ENCODE measurements around the gene LPA.

Gene LPA

DNA sequence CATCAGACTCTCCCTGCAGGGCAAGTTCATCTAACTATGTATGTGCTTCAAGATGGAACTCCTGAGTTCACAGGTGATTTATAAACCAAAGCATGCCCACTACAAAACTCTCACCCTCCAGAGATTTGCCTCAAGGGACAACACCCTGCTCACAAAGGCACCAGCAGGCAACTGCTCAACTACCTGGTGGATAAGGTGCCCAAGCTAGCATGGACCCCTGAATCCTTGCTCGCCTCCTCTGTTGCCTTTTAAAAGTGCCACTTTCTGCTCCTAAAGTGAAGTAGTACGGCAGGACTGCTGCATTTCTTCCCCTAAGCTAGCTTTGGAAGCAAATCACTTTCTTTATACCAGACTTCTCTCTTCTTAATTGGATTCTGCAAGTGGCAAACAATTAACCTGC, 1.2 kb downstream of the LPA start:
- ATAC-seq: no peak

DNA sequence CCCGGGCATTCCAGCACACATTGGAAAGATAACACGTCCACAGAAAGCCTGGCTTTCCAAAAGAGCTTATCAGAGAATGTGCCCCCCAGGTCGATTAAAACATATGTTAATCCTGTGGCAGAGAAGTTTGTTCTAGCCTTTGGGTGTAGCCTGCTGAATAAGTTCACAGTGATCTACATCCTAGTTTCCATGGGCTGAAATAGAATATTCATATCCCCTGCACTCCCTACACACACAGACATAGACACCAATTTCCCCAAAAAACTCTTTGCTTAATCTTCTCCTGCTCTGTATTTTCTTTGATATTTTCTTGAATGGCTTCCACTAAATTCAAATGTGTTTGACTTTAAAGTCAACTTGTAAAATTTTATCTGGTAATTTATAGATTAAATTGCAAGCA, 1.6 kb downstream of the LPA start:
- TF ChIP-seq PPARA (CRISPR knock-in tag; IDR thresholded peaks at IDR 0.05; ENCODE audit: borderline replicate concordance) (no peak), TOX (CRISPR knock-in tag; IDR thresholded peaks at IDR 0.05; ENCODE audit: borderline replicate concordance) (no peak), ZFP3 (CRISPR knock-in tag; IDR thresholded peaks at IDR 0.05) (no peak), SNAI2 (CRISPR knock-in tag; IDR thresholded peaks at IDR 0.05) (no peak), ARNTL (CRISPR knock-in tag; IDR thresholded peaks at IDR 0.05; ENCODE audit: borderline replicate concordance, low read depth) (no peak)
- TF ChIP-seq, protein P1, sequence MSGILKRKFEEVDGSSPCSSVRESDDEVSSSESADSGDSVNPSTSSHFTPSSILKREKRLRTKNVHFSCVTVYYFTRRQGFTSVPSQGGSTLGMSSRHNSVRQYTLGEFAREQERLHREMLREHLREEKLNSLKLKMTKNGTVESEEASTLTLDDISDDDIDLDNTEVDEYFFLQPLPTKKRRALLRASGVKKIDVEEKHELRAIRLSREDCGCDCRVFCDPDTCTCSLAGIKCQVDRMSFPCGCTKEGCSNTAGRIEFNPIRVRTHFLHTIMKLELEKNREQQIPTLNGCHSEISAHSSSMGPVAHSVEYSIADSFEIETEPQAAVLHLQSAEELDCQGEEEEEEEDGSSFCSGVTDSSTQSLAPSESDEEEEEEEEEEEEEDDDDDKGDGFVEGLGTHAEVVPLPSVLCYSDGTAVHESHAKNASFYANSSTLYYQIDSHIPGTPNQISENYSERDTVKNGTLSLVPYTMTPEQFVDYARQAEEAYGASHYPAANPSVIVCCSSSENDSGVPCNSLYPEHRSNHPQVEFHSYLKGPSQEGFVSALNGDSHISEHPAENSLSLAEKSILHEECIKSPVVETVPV (CRISPR knock-in tag; IDR thresholded peaks at IDR 0.05): no peak
- TF ChIP-seq, protein P2, sequence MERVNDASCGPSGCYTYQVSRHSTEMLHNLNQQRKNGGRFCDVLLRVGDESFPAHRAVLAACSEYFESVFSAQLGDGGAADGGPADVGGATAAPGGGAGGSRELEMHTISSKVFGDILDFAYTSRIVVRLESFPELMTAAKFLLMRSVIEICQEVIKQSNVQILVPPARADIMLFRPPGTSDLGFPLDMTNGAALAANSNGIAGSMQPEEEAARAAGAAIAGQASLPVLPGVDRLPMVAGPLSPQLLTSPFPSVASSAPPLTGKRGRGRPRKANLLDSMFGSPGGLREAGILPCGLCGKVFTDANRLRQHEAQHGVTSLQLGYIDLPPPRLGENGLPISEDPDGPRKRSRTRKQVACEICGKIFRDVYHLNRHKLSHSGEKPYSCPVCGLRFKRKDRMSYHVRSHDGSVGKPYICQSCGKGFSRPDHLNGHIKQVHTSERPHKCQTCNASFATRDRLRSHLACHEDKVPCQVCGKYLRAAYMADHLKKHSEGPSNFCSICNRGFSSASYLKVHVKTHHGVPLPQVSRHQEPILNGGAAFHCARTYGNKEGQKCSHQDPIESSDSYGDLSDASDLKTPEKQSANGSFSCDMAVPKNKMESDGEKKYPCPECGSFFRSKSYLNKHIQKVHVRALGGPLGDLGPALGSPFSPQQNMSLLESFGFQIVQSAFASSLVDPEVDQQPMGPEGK (CRISPR knock-in tag; IDR thresholded peaks at IDR 0.05; ENCODE audit: borderline replicate concordance): no peak
- no peak for ATAC-seq

More for the DNA sequence above, 1.2 kb downstream of the LPA start:
- TF ChIP-seq OSR1 (CRISPR knock-in tag; IDR thresholded peaks at IDR 0.05) (no peak), RARB (CRISPR knock-in tag; IDR thresholded peaks at IDR 0.05) (no peak), ZFP30 (CRISPR knock-in tag; IDR thresholded peaks at IDR 0.05) (no peak), ZFP3 (CRISPR knock-in tag; IDR thresholded peaks at IDR 0.05) (no peak), TOX (CRISPR knock-in tag; IDR thresholded peaks at IDR 0.05; ENCODE audit: borderline replicate concordance) (no peak), ZNF70 (CRISPR knock-in tag; IDR thresholded peaks at IDR 0.05) (no peak), CSDC2 (CRISPR knock-in tag; IDR thresholded peaks at IDR 0.05) (no peak), TCF4 (CRISPR knock-in tag; IDR thresholded peaks at IDR 0.05; ENCODE audit: borderline replicate concordance) (no peak), ZNF8 (CRISPR knock-in tag; IDR thresholded peaks at IDR 0.05) (no peak), ISL1 (CRISPR knock-in tag; IDR thresholded peaks at IDR 0.05) (no peak), ESRRG (CRISPR knock-in tag; IDR thresholded peaks at IDR 0.05) (no peak), ARNTL (CRISPR knock-in tag; IDR thresholded peaks at IDR 0.05; ENCODE audit: borderline replicate concordance, low read depth) (no peak), BACH2 (CRISPR knock-in tag; IDR thresholded peaks at IDR 0.05; ENCODE audit: borderline replicate concordance) (no peak)
- TF ChIP-seq, protein P1 (CRISPR knock-in tag; IDR thresholded peaks at IDR 0.05): no peak
- TF ChIP-seq, protein P3, sequence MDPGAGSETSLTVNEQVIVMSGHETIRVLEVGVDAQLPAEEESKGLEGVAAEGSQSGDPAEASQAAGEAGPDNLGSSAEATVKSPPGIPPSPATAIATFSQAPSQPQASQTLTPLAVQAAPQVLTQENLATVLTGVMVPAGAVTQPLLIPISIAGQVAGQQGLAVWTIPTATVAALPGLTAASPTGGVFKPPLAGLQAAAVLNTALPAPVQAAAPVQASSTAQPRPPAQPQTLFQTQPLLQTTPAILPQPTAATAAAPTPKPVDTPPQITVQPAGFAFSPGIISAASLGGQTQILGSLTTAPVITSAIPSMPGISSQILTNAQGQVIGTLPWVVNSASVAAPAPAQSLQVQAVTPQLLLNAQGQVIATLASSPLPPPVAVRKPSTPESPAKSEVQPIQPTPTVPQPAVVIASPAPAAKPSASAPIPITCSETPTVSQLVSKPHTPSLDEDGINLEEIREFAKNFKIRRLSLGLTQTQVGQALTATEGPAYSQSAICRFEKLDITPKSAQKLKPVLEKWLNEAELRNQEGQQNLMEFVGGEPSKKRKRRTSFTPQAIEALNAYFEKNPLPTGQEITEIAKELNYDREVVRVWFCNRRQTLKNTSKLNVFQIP (CRISPR knock-in tag; IDR thresholded peaks at IDR 0.05; ENCODE audit: borderline replicate concordance, low read depth): no peak
- TF ChIP-seq, protein P4, sequence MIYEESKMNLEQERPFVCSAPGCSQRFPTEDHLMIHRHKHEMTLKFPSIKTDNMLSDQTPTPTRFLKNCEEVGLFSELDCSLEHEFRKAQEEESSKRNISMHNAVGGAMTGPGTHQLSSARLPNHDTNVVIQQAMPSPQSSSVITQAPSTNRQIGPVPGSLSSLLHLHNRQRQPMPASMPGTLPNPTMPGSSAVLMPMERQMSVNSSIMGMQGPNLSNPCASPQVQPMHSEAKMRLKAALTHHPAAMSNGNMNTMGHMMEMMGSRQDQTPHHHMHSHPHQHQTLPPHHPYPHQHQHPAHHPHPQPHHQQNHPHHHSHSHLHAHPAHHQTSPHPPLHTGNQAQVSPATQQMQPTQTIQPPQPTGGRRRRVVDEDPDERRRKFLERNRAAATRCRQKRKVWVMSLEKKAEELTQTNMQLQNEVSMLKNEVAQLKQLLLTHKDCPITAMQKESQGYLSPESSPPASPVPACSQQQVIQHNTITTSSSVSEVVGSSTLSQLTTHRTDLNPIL (CRISPR knock-in tag; IDR thresholded peaks at IDR 0.05; ENCODE audit: low read depth): no peak

DNA sequence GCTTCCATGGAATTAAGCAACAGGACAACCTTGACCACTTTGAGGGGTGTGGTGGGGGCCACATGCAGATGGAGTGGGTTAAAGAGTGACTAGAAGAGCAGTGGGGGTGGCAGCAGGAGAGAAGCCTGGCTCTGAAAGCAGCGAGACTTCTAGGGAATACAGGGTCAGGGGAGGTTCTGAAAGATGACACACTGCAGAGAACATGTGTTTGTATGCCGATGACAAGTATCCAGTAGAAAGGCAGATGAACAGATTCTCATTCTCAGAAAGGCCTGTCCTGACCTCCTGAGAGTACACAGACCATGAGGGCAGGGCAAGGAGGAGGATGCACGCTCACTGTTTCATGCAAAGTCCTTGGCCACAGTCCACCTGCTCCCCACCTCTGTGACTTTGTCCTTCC, 2.9 kb downstream of the LPA start:
- ATAC-seq: no peak
- TF ChIP-seq OSR1 (CRISPR knock-in tag; IDR thresholded peaks at IDR 0.05) (no peak), TCF4 (CRISPR knock-in tag; IDR thresholded peaks at IDR 0.05; ENCODE audit: borderline replicate concordance) (no peak), PPARA (CRISPR knock-in tag; IDR thresholded peaks at IDR 0.05; ENCODE audit: borderline replicate concordance) (no peak), ZNF565 (CRISPR knock-in tag; conservative IDR thresholded peaks at IDR 0.05; ENCODE audit: low read depth) (no peak), RARB (CRISPR knock-in tag; IDR thresholded peaks at IDR 0.05) (no peak), BACH2 (CRISPR knock-in tag; IDR thresholded peaks at IDR 0.05; ENCODE audit: borderline replicate concordance) (no peak), CSDC2 (CRISPR knock-in tag; IDR thresholded peaks at IDR 0.05) (no peak), ARNTL (CRISPR knock-in tag; IDR thresholded peaks at IDR 0.05; ENCODE audit: borderline replicate concordance, low read depth) (no peak), ZNF8 (CRISPR knock-in tag; IDR thresholded peaks at IDR 0.05) (no peak), ZFP3 (CRISPR knock-in tag; IDR thresholded peaks at IDR 0.05) (no peak), ZC3H10 (CRISPR knock-in tag; IDR thresholded peaks at IDR 0.05) (no peak), ZNF70 (CRISPR knock-in tag; IDR thresholded peaks at IDR 0.05) (no peak), SNAI2 (CRISPR knock-in tag; IDR thresholded peaks at IDR 0.05) (no peak), ESRRG (CRISPR knock-in tag; IDR thresholded peaks at IDR 0.05) (no peak), ZFP30 (CRISPR knock-in tag; IDR thresholded peaks at IDR 0.05) (no peak)
- TF ChIP-seq, protein P1 (CRISPR knock-in tag; IDR thresholded peaks at IDR 0.05): no peak
- TF ChIP-seq, protein P5, sequence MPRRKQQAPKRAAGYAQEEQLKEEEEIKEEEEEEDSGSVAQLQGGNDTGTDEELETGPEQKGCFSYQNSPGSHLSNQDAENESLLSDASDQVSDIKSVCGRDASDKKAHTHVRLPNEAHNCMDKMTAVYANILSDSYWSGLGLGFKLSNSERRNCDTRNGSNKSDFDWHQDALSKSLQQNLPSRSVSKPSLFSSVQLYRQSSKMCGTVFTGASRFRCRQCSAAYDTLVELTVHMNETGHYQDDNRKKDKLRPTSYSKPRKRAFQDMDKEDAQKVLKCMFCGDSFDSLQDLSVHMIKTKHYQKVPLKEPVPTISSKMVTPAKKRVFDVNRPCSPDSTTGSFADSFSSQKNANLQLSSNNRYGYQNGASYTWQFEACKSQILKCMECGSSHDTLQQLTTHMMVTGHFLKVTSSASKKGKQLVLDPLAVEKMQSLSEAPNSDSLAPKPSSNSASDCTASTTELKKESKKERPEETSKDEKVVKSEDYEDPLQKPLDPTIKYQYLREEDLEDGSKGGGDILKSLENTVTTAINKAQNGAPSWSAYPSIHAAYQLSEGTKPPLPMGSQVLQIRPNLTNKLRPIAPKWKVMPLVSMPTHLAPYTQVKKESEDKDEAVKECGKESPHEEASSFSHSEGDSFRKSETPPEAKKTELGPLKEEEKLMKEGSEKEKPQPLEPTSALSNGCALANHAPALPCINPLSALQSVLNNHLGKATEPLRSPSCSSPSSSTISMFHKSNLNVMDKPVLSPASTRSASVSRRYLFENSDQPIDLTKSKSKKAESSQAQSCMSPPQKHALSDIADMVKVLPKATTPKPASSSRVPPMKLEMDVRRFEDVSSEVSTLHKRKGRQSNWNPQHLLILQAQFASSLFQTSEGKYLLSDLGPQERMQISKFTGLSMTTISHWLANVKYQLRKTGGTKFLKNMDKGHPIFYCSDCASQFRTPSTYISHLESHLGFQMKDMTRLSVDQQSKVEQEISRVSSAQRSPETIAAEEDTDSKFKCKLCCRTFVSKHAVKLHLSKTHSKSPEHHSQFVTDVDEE (CRISPR knock-in tag; IDR thresholded peaks at IDR 0.05): no peak
- TF ChIP-seq, protein P4 (CRISPR knock-in tag; IDR thresholded peaks at IDR 0.05; ENCODE audit: low read depth): no peak
